DOHH2 (cell line): ENCODE results near the gene C3orf22.
"Not testable (repeated sequence)": the region's sequence is repeated elsewhere in the genome, so short reads cannot be mapped to it uniquely, and the experiment has no call there.

Source experiments
- EZH2phosphoT487 ChIP-seq: fragments of 200-600 bp; sonication (generic); IDR thresholded peaks from 2 replicates; pipeline ENCODE4 v1.6.1; 2017; ENCODE audit warnings: borderline replicate concordance, mild to moderate bottlenecking, antibody characterized with exemption, low read length, moderate library complexity, mixed read lengths
- TF ChIP-seq, protein P1 (sequence below): fragments of 200-600 bp; sonication (generic); IDR thresholded peaks from one replicate; pipeline ENCODE4 v1.5.1; 2014; ENCODE audit warnings: antibody characterized with exemption, mild to moderate bottlenecking, low read depth, low read length; ENCODE audit not compliant: poor library complexity, severe bottlenecking

DNA sequence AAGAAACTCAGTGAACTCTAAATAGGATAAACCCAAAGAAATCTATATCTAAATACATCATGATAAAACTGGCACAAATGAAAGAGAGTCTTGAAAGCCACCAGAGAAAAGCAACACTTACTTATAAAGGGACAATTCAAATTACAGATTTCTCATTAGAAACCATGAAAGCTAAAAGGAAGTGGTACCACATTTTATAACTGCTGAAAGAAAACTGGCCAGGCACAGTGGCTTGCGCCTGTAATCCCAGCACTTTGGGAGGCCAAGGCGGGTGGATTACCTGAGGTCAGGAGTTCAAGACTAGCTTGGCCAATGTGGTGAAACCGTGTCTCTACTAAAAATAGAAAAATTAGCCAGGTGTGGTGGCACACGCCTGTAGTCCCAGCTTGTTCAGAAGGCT lies 36.7 kb upstream of the C3orf22 start:
- TF ChIP-seq, protein P1, sequence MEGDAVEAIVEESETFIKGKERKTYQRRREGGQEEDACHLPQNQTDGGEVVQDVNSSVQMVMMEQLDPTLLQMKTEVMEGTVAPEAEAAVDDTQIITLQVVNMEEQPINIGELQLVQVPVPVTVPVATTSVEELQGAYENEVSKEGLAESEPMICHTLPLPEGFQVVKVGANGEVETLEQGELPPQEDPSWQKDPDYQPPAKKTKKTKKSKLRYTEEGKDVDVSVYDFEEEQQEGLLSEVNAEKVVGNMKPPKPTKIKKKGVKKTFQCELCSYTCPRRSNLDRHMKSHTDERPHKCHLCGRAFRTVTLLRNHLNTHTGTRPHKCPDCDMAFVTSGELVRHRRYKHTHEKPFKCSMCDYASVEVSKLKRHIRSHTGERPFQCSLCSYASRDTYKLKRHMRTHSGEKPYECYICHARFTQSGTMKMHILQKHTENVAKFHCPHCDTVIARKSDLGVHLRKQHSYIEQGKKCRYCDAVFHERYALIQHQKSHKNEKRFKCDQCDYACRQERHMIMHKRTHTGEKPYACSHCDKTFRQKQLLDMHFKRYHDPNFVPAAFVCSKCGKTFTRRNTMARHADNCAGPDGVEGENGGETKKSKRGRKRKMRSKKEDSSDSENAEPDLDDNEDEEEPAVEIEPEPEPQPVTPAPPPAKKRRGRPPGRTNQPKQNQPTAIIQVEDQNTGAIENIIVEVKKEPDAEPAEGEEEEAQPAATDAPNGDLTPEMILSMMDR: not testable (repeated sequence)
- not testable (repeated sequence) for TF ChIP-seq EZH2phosphoT487
